GM12801 (cell line): Measurements from ENCODE around the gene RELA.

Source experiments
- CTCF ChIP-seq: IDR thresholded peaks from one replicate; pipeline ENCODE4 v1.5.1; 2011; ENCODE audit warnings: control low read depth; ENCODE audit not compliant: insufficient read length; ENCODE audit errors: extremely low read depth

Gene RELA

GRCh38 chr11:65606876-65607613 lies 55.7 kb downstream of the RELA start:
- no peak for TF ChIP-seq CTCF

- no peak for TF ChIP-seq CTCF
Observed at GRCh38 chr11:65604258-65604657, 58.5 kb downstream of the RELA start.
